Sigmoid colon (tissue), 4 donors: Measurements from ENCODE around the gene CBLL1.

Experiments
- CTCF ChIP-seq, 4 experiments: fragments of 450-650 bp in 3 of 4; fragments of 200-600 bp in 1 of 4; IDR thresholded peaks; one replicate each; pipeline ENCODE4 v1.5.1; 2016 to 2019; ENCODE audit warnings: antibody characterized with exemption in 4 of 4, mild to moderate bottlenecking in 3 of 4, moderate library complexity in 2 of 4
- EP300 ChIP-seq, 4 donors: sonication (generic); formaldehyde crosslinking; IDR thresholded peaks; one replicate each; pipeline ENCODE4 v1.6.1; 2017; ENCODE audit warnings: antibody characterized with exemption in 4 of 4
- POLR2A ChIP-seq, 2 donors: fragments of 450-650 bp; IDR thresholded peaks; one replicate each; pipeline ENCODE4 v1.6.1; 2016; ENCODE audit warnings: antibody characterized with exemption in 2 of 2, mild to moderate bottlenecking in 2 of 2, moderate library complexity in 2 of 2
- POLR2AphosphoS5 ChIP-seq, 4 donors: sonication (generic); formaldehyde crosslinking; IDR thresholded peaks; one replicate each; pipeline ENCODE4 v1.6.1; 2017; ENCODE audit warnings: antibody characterized with exemption in 4 of 4

- TF ChIP-seq CTCF (IDR thresholded peaks at IDR 0.05) (no peak), POLR2AphosphoS5 (IDR thresholded peaks at IDR 0.05) (no peak), POLR2A (IDR thresholded peaks at IDR 0.05) (no peak), EP300 (IDR thresholded peaks at IDR 0.05) (no peak)
Observed at GRCh38 chr7:107696330-107696946, 47.5 kb upstream of the CBLL1 start.
